ENCODE measurements around the gene MARCHF2. TPM values are rescaled to one million over a fixed set of nuclear protein-coding genes. Genes with fewer than 3 reads are reported as not detected.

MARCHF2 gene
- polyA plus RNA-seq, 1 of the 3 experiments (the other 2 are of a cell fraction), result 57.2 TPM

- Histone ChIP-seq H3K4me2 (no peak overlapping the region), H3K4me3 (ENCODE audit: low read depth in 2 of 2, low read length in 1 of 2) (no peak overlapping the region), H2AFZ (ENCODE audit: low read depth) (no peak overlapping the region), H3F3A (replicated peaks; ENCODE audit: insufficient read depth) (peaks cover 6% of the 10 kb centered on the region), H3K36me3 (replicated peaks in 1 of 2; ENCODE audit: control insufficient read depth in 1 of 2, insufficient read depth in 2 of 2, low read length in 1 of 2) (peaks cover 40 to 52% of the 10 kb centered on the region in 2 experiments), H3K27me3 (ENCODE audit: insufficient read depth) (no peaks in the 10 kb centered on the region), H3K9me2 (no peaks in the 10 kb centered on the region), H4K20me1 (ENCODE audit: insufficient read depth) (peaks cover 84% of the 10 kb centered on the region), H3K4me1 (ENCODE audit: control insufficient read depth in 1 of 2, insufficient read depth in 2 of 2, low read depth in 1 of 2, low read length in 1 of 2) (no peaks in the 10 kb centered on the region; a peak in 1 of 4 replicates), H3K27ac (ENCODE audit: low read depth in 2 of 2, low read length in 1 of 2) (no peak overlapping the region), H3K9ac (no peak overlapping the region), H3K9me3 (no peaks in the 10 kb centered on the region), H3K79me2 (ENCODE audit: insufficient read depth) (peaks cover 82% of the 10 kb centered on the region)
- CTCF ChIA-PET, result interaction anchor here (1.1 to 1.4 kb wide), 3 partner anchors 27 to 125 kb away, joined by 3 to 5 read pairs (median 5); no protein-coding TSS in a partner anchor
- WGBS (ENCODE audit: low lambda C conversion rate), result 93% methylated on average over 3 of the region's 3 CpGs
- no peak for DNase-seq
- TF ChIP-seq CHD2 (IDR thresholded peaks at IDR 0.05; ENCODE audit: low read length, partially characterized antibody) (no peak), JUND (IDR thresholded peaks at IDR 0.05) (no peak), ZBTB33 (IDR thresholded peaks at IDR 0.05; ENCODE audit: borderline replicate concordance, low read depth) (no peak), RXRA (IDR thresholded peaks at IDR 0.05; ENCODE audit: borderline replicate concordance, low read depth) (no peak), FOXM1 (IDR thresholded peaks at IDR 0.05; ENCODE audit: low read depth) (no peak), MXI1 (IDR thresholded peaks at IDR 0.05; ENCODE audit: low read depth, low read length) (no peak), TEAD4 (IDR thresholded peaks at IDR 0.05; ENCODE audit: borderline replicate concordance, insufficient read depth) (no peak), EP300 (IDR thresholded peaks at IDR 0.05; ENCODE audit: borderline replicate concordance in 1 of 2, low read depth in 1 of 2, low read length in 1 of 2) (no peak), USF2 (IDR thresholded peaks at IDR 0.05; ENCODE audit: borderline replicate concordance, low read depth, low read length) (no peak), TAF1 (IDR thresholded peaks at IDR 0.05; ENCODE audit: borderline replicate concordance, low read depth, low read length) (no peak), ELF1 (IDR thresholded peaks at IDR 0.05) (no peak), EZH2phosphoT487 (IDR thresholded peaks at IDR 0.05; ENCODE audit: borderline replicate concordance, low read depth) (no peak), SMC3 (IDR thresholded peaks at IDR 0.05; ENCODE audit: low read depth, low read length) (no peak), NRF1 (IDR thresholded peaks at IDR 0.05; ENCODE audit: low read depth, low read length) (no peak), FOSL2 (IDR thresholded peaks at IDR 0.05; ENCODE audit: borderline replicate concordance, low read depth) (no peak), MEF2A (IDR thresholded peaks at IDR 0.05; ENCODE audit: borderline replicate concordance, low read depth) (no peak), CTCF (IDR thresholded peaks at IDR 0.05) (no peak)
- TF ChIP-seq, protein P1, sequence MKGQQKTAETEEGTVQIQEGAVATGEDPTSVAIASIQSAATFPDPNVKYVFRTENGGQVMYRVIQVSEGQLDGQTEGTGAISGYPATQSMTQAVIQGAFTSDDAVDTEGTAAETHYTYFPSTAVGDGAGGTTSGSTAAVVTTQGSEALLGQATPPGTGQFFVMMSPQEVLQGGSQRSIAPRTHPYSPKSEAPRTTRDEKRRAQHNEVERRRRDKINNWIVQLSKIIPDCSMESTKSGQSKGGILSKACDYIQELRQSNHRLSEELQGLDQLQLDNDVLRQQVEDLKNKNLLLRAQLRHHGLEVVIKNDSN (IDR thresholded peaks at IDR 0.05; ENCODE audit: borderline replicate concordance, low read depth), result no peak
- POLR2A ChIA-PET, result no interaction called here
These were observed 65.5 kb downstream of the MARCHF2 start for GRCh38 chr19:8478598-8478997.
